Transverse colon (tissue), 4 donors: ENCODE data around the gene SCN1A. TPM values are rescaled to one million over a fixed set of nuclear protein-coding genes. Genes with fewer than 3 reads are reported as not detected.

Experiments
- DNase-seq: peaks from one replicate; pipeline ENCODE4 v3.0.0-alpha.2; 2019
- H3K27ac ChIP-seq, 4 donors: fragments of 200-600 bp; sonication (generic); 2 replicates each; pipeline ENCODE4 v1.5.1; 2016 to 2018; ENCODE audit warnings: inconsistent platforms in 4 of 4
- H3K27me3 ChIP-seq: fragments of 200-600 bp; sonication (generic); 2 replicates; pipeline ENCODE4 v1.5.1; 2017; ENCODE audit warnings: inconsistent platforms
- H3K36me3 ChIP-seq, 4 donors: fragments of 200-600 bp; sonication (generic); 2 replicates each; pipeline ENCODE4 v1.5.1; 2017 to 2019; ENCODE audit warnings: inconsistent platforms in 4 of 4
- H3K4me1 ChIP-seq, 4 donors: fragments of 200-600 bp; sonication (generic); 2 replicates each; pipeline ENCODE4 v1.5.1; 2017 to 2020; ENCODE audit warnings: inconsistent platforms in 4 of 4
- H3K4me3 ChIP-seq, 4 donors: fragments of 200-600 bp; sonication (generic); 1 replicate in 1 of 4; 2 replicates in 3 of 4; pipeline versions ENCODE4 v1.5.1 to v1.6.1; 2017 to 2019; ENCODE audit warnings: inconsistent platforms in 4 of 4
- H3K9me3 ChIP-seq, 2 donors: fragments of 200-600 bp; sonication (generic); 2 replicates each; pipeline ENCODE4 v1.5.1; 2017 to 2019; ENCODE audit warnings: inconsistent platforms in 2 of 2
- CTCF ChIP-seq, 5 experiments: fragments of 200-600 bp in 3 of 5; fragments of 450-650 bp in 2 of 5; sonication (generic) in 3 of 5; IDR thresholded peaks; 1 replicate in 2 of 5; 2 replicates in 3 of 5; pipeline ENCODE4 v1.5.1; 2016 to 2017; ENCODE audit warnings: antibody characterized with exemption in 5 of 5, inconsistent platforms in 3 of 5, mild to moderate bottlenecking in 2 of 5, moderate library complexity in 1 of 5
- EP300 ChIP-seq: sonication (generic); formaldehyde crosslinking; IDR thresholded peaks from one replicate; pipeline ENCODE4 v1.6.1; 2017; ENCODE audit warnings: antibody characterized with exemption, low read depth
- POLR2A ChIP-seq: fragments of 450-650 bp; IDR thresholded peaks from one replicate; pipeline ENCODE4 v1.6.1; 2016; ENCODE audit warnings: antibody characterized with exemption, mild to moderate bottlenecking, moderate library complexity
- POLR2AphosphoS5 ChIP-seq, 3 donors: sonication (generic); formaldehyde crosslinking; IDR thresholded peaks; one replicate each; pipeline ENCODE4 v1.6.1; 2016; ENCODE audit warnings: antibody characterized with exemption in 3 of 3
- WGBS, 2 donors: methylation state at CpG; one replicate each; pipeline ENCODE4 v1.1.5; 2018; ENCODE audit warnings: low coverage in 1 of 2; 5-methylcytosine and 5-hydroxymethylcytosine counted together
- in situ Hi-C, 4 donors: fragments of 200-750 bp; cut with MboI; loops; one replicate each; pipeline versions ENCODE4 v1.15.0 to v1.15.1; 2017; ENCODE audit warnings: low sequenced_read_pairs in 3 of 4, low pct_ligation_motif_present in 1 of 4, low pct_unique_long_range_greater_than_20kb in 1 of 4
- intact Hi-C: fragments of 100-400 bp; cut with DNase I; formaldehyde crosslinking; loops from one replicate; pipeline ENCODE4 v1.15.1; 2023; ENCODE audit warnings: low total_unique reads
- total RNA-seq, 4 donors: library from RNA; depleted of rRNA; stranded (reverse); fragments of >200 nt; gene quantifications; one replicate each; pipeline ENCODE4 v1.1.0, GENCODE V29; 2016

Gene SCN1A
- total RNA-seq, 4 donors from 2014 or later, result not detected

- TF ChIP-seq CTCF (IDR thresholded peaks at IDR 0.05), result no peak
- no peak for TF ChIP-seq POLR2A
- no peak for TF ChIP-seq EP300
- Histone ChIP-seq H3K27me3 (no peaks in the 10 kb centered on the region), H3K9me3 (no peaks in the 10 kb centered on the region), H3K36me3 (no peaks in the 10 kb centered on the region), H3K27ac (no peak overlapping the region), H3K4me3 (no peak overlapping the region), H3K4me1 (no peaks in the 10 kb centered on the region)
- whole genome bisulfite sequencing, 2 donors, result 68 to 77% methylated on average over 3 of the region's 3 CpGs
- no peak for DNase-seq
- in situ Hi-C loops, result no loop called here
- intact Hi-C loops, result no loop called here
Measured at GRCh38 chr2:166092889-166093288, 34.9 kb downstream of the SCN1A start.

GRCh38 chr2:166091439-166091838, 36.4 kb downstream of the SCN1A start:
- Histone ChIP-seq H3K4me3 (no peak overlapping the region), H3K36me3 (no peaks in the 10 kb centered on the region), H3K9me3 (no peaks in the 10 kb centered on the region), H3K27ac (no peak overlapping the region), H3K27me3 (no peaks in the 10 kb centered on the region), H3K4me1 (no peaks in the 10 kb centered on the region)
- intact Hi-C loops (no loop called here), in situ Hi-C loops (no loop called here)
- no peak for DNase-seq
- TF ChIP-seq EP300, result no peak
- no peak for TF ChIP-seq CTCF (IDR thresholded peaks at IDR 0.05)
- TF ChIP-seq POLR2A, result no peak
- no peak for TF ChIP-seq POLR2AphosphoS5 (IDR thresholded peaks at IDR 0.05)
- 37 to 42% methylated on average over 3 of the region's 3 CpGs for WGBS, 2 donors

- 44 to 48% methylated on average over 5 of the region's 5 CpGs for WGBS, 2 donors
- H3K4me1 ChIP-seq, result no peaks in the 10 kb centered on the region
- no peaks in the 10 kb centered on the region for H3K9me3 ChIP-seq
- in situ Hi-C loops (no loop called here), intact Hi-C loops (no loop called here)
- H3K27ac ChIP-seq, result no peak overlapping the region
- TF ChIP-seq POLR2AphosphoS5 (IDR thresholded peaks at IDR 0.05) (no peak), CTCF (IDR thresholded peaks at IDR 0.05) (no peak), EP300 (no peak), POLR2A (no peak)
- H3K27me3 ChIP-seq, result no peaks in the 10 kb centered on the region
- no peak overlapping the region for H3K4me3 ChIP-seq
- no peaks in the 10 kb centered on the region for H3K36me3 ChIP-seq
- no peak for DNase-seq
Measured at GRCh38 chr2:166090908-166091307, 36.9 kb downstream of the SCN1A start.

- Histone ChIP-seq H3K27ac (no peak overlapping the region), H3K4me3 (no peak overlapping the region), H3K36me3 (no peaks in the 10 kb centered on the region), H3K4me1 (no peaks in the 10 kb centered on the region), H3K27me3 (no peaks in the 10 kb centered on the region), H3K9me3 (no peaks in the 10 kb centered on the region)
- 80 to 83% methylated on average over 2 of the region's 2 CpGs for WGBS, 2 donors
- TF ChIP-seq CTCF (IDR thresholded peaks at IDR 0.05) (no peak), EP300 (no peak), POLR2AphosphoS5 (IDR thresholded peaks at IDR 0.05) (no peak), POLR2A (no peak)
- in situ Hi-C loops, result no loop called here
- intact Hi-C loops, result no loop called here
- DNase-seq, result no peak
Measured at GRCh38 chr2:166090346-166090745, 37.5 kb downstream of the SCN1A start.
